ENCODE measurements around the gene RASGRF1.

RASGRF1 gene

DNA sequence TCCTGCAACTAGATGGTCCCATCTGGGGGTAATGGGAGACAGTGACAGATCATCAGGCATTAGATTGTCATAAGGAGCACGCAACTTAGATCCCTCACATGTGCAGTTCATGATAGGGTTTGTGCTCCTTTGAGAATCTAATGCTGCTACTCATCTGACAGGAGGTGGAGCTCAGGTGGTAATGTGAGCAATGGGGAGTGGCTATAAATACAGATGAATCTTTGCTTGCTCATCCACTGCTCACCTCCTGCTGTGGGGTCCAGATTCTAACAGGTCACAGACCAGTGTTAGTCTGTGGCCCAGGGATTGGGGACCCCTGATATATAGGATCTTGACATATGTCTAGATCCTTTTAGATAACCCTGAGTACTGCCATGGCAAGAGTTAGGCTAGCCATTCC is 52.7 kb downstream of the RASGRF1 start:
- no peak for DNase-seq (ENCODE audit: low read depth)
- in situ Hi-C loops (cut with HindIII; ENCODE audit: low sequenced_read_pairs): no loop called here
- TF ChIP-seq, protein P1, sequence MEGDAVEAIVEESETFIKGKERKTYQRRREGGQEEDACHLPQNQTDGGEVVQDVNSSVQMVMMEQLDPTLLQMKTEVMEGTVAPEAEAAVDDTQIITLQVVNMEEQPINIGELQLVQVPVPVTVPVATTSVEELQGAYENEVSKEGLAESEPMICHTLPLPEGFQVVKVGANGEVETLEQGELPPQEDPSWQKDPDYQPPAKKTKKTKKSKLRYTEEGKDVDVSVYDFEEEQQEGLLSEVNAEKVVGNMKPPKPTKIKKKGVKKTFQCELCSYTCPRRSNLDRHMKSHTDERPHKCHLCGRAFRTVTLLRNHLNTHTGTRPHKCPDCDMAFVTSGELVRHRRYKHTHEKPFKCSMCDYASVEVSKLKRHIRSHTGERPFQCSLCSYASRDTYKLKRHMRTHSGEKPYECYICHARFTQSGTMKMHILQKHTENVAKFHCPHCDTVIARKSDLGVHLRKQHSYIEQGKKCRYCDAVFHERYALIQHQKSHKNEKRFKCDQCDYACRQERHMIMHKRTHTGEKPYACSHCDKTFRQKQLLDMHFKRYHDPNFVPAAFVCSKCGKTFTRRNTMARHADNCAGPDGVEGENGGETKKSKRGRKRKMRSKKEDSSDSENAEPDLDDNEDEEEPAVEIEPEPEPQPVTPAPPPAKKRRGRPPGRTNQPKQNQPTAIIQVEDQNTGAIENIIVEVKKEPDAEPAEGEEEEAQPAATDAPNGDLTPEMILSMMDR (IDR thresholded peaks at IDR 0.05; ENCODE audit: low read depth, low read length, missing control alignments): no peak
- no peak overlapping the region for H3K4me3 ChIP-seq (ENCODE audit: low read depth, low read length)

DNA sequence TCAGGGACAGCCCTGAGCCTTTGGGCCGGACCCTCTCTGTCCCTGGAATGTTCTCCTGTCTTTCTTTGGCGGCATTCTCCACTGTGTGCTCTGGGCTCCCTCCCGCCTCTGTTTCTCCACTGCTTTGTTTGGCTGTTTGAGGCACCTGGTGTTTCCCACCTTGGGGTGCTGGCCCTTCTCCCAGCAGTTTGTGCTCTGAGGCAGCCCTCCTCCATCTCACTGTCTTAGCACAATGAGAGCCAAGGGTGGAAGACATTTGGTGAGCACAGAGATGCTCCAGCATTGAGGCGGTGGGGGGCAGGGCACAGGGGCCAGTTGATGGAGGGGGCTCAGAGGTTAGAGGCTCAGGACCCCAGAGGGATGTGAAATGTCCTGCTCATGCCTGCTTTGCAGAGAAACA is 54.3 kb downstream of the RASGRF1 start:
- TF ChIP-seq, protein P1 (IDR thresholded peaks at IDR 0.05; ENCODE audit: low read depth, low read length, missing control alignments): no peak
- H3K4me3 ChIP-seq (ENCODE audit: low read depth, low read length): no peak overlapping the region
- no peak for DNase-seq (ENCODE audit: low read depth)
- in situ Hi-C loops (cut with HindIII; ENCODE audit: low sequenced_read_pairs): no loop called here

DNA sequence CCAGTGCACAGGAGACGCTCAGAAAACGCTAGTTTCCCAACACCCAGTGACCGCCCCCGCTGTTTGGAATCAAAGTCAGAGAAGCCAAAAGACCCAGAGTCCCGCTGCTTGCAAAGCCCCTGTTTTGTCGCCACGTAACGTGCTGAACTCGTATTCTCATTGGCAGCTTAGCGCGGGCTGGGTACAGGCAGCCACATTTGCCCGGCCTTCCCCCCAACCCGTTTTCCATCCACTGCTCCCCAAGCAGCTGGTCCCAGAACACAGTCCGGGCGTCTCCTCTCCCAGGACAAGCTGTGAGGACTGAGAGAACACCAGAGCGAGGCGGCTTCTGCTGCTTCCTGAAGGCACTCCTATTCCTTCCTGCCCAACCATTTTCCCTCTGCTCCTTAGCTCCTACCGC is 54.8 kb downstream of the RASGRF1 start:
- H3K4me3 ChIP-seq (ENCODE audit: low read depth, low read length): no peak overlapping the region
- TF ChIP-seq, protein P1 (IDR thresholded peaks at IDR 0.05; ENCODE audit: low read depth, low read length, missing control alignments): no peak
- no peak for DNase-seq (ENCODE audit: low read depth)
- in situ Hi-C loops (cut with HindIII; ENCODE audit: low sequenced_read_pairs): no loop called here

DNA sequence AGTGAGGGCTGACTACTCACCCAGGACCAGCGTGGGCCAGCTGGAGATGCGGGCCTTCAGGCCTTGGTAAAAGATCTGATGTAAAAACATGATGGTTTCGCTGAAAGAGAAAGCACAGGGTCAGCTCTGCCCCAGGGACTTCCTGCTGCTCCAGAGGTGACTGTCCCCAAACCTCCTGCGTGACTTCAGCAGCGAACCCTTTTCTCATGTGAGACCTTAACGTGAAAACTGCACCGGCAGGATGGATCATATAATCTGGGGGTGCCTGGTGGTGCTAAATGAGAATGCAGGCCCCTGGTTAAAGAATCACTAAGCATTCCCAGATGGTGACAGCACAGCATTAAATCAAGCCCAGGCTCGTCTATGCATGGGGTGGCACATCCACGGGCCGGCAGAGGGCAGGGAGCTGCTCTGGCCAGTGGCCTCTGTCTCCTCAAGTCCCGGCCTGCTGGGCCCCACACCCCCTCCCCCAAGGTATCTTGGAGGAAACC is 55.4 kb downstream of the RASGRF1 start:
- in situ Hi-C loops (cut with HindIII; ENCODE audit: low sequenced_read_pairs): no loop called here
- no peak overlapping the region for H3K4me3 ChIP-seq (ENCODE audit: low read depth, low read length)
- DNase-seq (ENCODE audit: low read depth): no peak
- TF ChIP-seq, protein P1 (IDR thresholded peaks at IDR 0.05; ENCODE audit: low read depth, low read length, missing control alignments): no peak

DNA sequence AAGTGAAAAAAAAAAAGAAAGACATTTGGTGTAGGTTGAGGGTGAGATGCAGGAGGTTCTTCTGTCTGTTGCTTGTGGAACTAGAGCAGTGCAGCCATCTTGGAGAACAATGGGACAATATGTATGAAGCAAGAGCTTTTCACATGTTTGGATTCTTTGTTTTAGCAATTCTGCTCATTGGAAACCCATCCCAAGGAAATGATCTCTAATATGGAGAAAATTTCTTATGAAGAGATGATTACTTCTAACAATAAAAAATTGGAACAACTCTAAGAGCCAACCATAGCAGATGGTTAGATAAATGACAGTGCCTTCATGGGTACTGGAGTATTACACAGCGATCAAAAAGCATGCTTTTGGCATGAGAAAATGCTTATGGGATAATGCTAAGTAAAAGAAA is 56.3 kb downstream of the RASGRF1 start:
- H3K4me3 ChIP-seq (ENCODE audit: low read depth, low read length): no peak overlapping the region
- TF ChIP-seq, protein P1 (IDR thresholded peaks at IDR 0.05; ENCODE audit: low read depth, low read length, missing control alignments): no peak
- in situ Hi-C loops (cut with HindIII; ENCODE audit: low sequenced_read_pairs): no loop called here
- DNase-seq (ENCODE audit: low read depth): no peak

DNA sequence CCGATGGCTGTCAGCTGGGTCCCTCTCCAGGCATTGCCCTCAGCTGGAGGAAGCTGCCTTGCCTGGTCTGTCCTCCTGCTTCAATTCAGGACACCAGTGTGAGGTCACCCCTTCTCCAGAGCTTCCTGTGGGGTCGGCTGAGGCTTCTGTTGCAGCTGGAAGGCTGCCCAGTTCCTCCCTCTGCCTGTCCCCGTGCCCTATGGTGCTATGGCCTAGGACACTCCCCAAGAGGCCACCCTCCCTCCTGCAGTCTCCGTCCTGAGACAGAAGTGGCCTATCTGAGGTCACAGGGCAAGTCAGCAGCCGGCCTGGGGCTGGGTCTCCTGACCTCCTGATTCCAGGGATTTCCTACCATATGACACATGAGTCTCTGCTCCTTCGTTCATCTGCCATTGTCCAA is 57.9 kb downstream of the RASGRF1 start:
- DNase-seq (ENCODE audit: low read depth): no peak
- TF ChIP-seq, protein P1 (IDR thresholded peaks at IDR 0.05; ENCODE audit: low read depth, low read length, missing control alignments): no peak
- H3K4me3 ChIP-seq (ENCODE audit: low read depth, low read length): no peak overlapping the region
- in situ Hi-C loops (cut with HindIII; ENCODE audit: low sequenced_read_pairs): no loop called here

DNA sequence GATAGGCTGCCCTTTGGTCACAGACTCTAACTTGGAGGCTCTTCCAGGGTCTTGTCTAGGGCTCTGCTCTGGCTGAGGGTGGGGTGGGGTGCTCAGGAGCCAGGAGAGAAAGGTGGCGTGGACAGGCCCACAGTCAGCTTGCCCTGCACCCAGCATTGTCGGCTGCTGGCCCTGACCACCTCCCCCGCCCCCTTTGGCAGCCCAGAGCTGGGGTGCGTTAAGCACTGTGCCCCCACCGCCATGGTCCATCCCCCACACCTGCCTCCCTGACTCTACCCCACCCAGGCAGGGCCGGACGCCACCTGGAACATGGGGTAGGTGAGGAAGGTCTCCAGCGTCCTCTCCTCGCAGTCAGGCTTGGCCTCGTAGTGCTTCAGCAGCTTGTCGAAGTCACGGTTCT is 58.8 kb downstream of the RASGRF1 start:
- DNase-seq (ENCODE audit: low read depth): no peak
- TF ChIP-seq, protein P1 (IDR thresholded peaks at IDR 0.05; ENCODE audit: low read depth, low read length, missing control alignments): no peak
- in situ Hi-C loops (cut with HindIII; ENCODE audit: low sequenced_read_pairs): no loop called here
- no peak overlapping the region for H3K4me3 ChIP-seq (ENCODE audit: low read depth, low read length)

Data from astrocyte of the cerebellum (primary cell).